ENCODE data around the gene PARD6A.

PARD6A gene

DNA sequence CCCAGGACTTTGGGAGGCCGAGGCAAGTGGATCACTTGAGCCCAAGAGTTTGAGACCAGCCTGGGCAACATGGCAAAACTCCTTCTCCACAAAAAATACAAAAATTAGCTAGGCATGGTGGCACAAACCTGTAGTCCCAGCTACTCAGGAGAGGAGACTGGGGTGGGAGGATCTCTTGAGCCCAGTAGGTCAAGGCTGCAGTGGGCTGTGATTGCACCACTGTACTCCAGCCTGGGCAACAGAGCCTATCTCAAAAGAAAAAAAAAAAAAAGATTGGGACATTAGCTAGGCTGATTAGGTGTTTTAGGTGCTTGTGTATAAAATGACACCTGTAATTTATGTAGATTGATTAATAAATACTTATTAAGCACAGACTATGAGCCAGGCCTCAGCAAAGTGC, 48.3 kb downstream of the PARD6A start:
- TF ChIP-seq, protein P1, sequence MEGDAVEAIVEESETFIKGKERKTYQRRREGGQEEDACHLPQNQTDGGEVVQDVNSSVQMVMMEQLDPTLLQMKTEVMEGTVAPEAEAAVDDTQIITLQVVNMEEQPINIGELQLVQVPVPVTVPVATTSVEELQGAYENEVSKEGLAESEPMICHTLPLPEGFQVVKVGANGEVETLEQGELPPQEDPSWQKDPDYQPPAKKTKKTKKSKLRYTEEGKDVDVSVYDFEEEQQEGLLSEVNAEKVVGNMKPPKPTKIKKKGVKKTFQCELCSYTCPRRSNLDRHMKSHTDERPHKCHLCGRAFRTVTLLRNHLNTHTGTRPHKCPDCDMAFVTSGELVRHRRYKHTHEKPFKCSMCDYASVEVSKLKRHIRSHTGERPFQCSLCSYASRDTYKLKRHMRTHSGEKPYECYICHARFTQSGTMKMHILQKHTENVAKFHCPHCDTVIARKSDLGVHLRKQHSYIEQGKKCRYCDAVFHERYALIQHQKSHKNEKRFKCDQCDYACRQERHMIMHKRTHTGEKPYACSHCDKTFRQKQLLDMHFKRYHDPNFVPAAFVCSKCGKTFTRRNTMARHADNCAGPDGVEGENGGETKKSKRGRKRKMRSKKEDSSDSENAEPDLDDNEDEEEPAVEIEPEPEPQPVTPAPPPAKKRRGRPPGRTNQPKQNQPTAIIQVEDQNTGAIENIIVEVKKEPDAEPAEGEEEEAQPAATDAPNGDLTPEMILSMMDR (conservative IDR thresholded peaks at IDR 0.05): no peak
- TF ChIP-seq ZFX (IDR thresholded peaks at IDR 0.05): no peak

DNA sequence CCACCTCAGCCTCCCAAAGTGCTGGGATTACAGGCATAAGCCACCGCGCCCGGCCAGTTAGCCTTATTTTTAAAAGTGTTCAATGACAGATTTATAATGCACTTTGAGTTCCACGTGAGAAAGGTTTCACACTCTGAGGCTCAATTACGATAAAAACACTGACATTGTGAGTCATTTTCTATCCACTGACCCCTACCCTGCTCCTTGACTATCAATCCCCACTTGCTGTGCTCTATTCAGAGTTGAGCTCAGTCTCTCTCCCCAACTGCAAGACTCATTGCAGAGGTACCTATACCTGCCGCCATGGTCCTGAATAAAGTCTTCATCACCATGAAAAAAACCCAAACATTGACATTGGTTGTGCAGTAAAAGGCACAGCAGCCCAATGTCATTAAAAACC, 49.8 kb downstream of the PARD6A start:
- TF ChIP-seq ZFX (IDR thresholded peaks at IDR 0.05): no peak
- TF ChIP-seq, protein P1 (conservative IDR thresholded peaks at IDR 0.05): no peak
- H3K27ac ChIP-seq: no peak overlapping the region

More for the DNA sequence above, 48.3 kb downstream of the PARD6A start:
- H3K27ac ChIP-seq: no peak overlapping the region

Data from C4-2B (cell line).